Cerebellar nuclear complex (tissue), 1 donor: ENCODE data around the gene ZMIZ1.

ENCODE experiments used
- DNase-seq, 2 experiments: peaks; one replicate each; lab custom pipeline; 2025; lab: John Stamatoyannopoulos, UW

Gene ZMIZ1

DNA sequence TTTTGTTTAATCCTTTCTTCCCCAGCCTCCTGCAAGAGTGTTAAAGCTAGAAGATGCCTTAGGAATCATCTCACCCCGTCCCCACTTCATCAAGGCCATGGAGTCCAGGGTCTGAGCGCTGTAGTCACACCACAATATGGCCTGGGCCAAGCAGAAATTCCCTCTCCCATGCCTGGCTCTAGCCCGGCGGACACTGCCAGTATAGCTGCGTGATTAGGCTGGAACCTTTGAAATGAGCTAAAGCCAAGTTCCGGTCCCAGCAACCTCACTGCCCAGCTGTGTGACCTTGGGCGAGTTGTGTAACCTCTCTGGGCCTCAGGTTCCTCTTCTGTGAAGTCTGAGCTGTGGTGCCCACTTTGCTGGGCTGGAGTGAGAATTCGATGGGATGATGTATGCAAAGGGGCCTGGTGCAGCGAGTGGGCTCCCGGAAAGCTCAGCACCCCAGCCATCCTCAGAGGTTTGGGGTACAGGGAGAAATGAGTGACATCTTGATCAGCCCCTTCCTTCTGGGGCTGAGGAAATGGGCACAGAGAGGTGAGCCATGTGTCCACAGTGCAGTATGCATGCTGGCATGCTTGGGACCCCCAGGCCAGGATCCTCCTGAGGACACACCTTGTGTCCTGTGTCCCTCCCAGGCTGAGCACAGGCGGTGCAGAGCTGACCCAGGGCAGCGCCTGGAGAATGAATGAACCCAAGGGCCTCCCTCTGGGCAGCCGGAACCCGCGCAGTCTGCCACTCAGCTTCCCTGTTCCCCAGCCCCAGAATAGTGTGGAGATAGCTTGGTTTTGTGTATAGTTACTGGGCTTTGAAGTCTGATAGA lies 118.6 kb downstream of the ZMIZ1 start:
- no peak for DNase-seq

DNA sequence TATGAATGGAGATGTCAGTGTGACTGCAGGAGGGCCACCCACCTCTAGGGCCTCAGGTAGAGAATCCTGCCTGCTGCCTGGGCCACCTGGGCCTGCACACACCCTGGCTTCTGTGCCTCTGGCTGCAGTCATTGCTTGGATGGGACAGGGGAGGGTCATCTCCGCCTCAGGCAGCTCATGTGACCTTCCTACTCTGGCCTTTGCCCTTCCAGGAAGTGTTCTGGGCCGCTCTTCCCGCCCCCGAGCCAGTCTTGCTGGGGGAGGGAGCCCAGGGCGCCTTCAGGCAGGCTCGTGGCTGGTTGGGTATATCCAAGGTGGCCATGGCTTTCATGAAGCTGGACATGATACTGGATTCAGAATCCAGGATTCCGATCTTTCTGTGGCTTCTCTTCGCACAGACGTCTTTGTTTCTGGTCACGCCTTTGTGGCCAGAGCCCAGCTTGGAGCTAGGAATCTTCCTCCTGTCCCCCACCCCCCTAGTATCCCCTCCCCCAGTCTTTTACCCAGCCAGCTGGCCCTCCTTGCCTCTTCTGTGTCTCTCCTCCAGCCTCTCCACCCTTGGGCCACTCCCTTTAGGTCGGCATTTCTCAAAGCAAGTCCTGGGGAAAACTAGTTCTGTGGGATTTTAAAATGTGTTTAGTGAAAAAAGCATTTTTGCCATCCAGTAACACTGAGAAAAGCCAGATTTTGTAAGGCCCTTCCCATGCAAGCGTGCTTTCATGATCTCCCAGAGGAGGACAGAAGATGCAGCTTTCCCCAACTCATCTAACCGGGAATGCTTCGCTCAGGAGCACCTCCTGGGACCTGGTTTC lies 119.6 kb downstream of the ZMIZ1 start:
- no peak for DNase-seq

DNA sequence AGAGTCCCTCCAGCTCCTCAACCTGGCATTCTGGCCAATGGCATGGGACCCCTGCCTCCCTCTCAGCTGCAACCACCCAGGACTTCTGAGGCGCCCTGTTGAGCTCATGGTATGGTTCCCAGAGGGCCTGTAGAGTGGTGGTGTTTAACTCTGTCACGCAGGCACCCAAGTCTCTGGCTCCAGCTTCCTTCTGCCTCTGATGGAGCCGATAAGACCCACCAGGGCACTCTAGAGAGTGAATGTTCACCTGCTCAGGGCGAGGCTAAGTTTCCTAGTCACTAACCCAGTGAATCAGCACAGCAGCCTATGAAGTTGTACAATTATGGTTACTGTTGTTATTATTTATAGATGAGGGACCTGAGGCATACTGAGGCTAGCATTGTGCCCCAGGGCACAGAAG lies 120.4 kb downstream of the ZMIZ1 start:
- DNase-seq: no peak

DNA sequence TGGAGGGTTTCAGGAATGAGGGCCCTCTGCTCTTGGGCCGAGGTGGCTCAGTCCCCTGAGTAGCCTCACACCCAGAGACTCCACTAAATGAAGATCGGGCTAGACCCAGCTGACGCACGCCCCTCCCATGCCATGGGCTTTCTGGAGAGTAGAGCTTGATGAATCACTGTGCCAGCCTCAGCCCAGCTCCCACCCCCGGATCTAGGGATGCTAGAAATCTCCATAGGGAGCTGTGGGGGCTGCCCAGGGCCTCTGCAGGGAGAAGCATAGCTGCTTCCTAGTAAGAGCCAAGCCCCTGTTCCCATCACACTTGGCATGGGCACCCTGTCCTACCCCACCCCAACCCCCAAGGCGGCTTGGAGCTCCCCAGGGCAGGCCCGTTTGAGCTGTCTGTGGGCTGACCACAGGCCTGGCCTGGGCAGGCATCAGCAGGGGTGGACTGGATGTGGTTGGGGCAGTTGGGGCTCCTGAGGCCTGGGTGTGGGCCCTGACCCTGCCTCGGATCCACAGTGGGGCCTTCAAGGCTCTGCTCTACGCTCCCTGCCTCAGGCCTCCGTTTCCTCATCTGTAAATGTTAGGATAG lies 121.2 kb downstream of the ZMIZ1 start:
- DNase-seq: no peak

DNA sequence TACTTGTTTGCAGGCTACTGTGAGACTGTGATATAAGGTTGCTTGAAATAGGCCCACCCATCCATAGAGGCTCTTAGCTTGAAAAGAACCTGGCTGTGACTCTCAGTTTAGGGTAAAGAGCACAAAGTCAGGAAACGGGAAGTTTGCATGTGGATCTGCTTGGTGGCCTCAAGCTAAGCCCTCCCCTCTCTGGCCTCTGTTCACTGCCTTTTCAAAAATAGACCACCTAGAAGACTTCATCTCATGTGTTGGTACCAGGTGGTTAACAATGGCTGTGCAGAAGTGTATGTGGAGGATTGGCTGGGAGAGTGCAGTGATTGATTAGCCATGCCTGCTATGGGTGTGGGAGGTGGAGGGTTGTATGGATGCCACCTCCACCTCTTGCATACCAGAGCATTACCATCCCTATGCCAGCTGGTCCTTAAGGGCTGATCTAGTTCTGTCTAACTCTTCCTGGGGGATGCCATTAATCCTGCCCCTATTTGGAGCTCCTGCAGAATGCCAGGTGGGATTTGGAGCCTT lies 122.0 kb downstream of the ZMIZ1 start:
- no peak for DNase-seq

GRCh38 chr10:79191951-79192676 lies 123.3 kb downstream of the ZMIZ1 start:
- no peak for DNase-seq

DNA sequence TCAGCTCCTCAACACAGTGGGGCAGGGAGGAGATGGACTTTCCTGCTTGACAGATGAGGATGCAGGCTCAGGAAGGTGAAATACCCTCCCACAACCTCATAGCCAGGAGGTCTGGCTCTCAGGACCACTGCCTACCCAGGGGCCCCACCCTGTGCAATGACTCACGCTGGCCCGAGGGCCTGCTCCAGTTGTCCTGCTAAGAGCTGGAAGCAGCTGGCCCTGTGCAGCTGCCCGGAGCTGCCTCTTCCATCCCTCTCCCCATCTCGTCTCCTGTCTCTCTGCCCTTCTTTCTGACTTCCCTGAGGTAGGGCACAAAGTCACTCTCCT lies 123.9 kb downstream of the ZMIZ1 start:
- no peak for DNase-seq

- DNase-seq: no peak
Observed at GRCh38 chr10:79193694-79194382, 125.1 kb downstream of the ZMIZ1 start.

DNA sequence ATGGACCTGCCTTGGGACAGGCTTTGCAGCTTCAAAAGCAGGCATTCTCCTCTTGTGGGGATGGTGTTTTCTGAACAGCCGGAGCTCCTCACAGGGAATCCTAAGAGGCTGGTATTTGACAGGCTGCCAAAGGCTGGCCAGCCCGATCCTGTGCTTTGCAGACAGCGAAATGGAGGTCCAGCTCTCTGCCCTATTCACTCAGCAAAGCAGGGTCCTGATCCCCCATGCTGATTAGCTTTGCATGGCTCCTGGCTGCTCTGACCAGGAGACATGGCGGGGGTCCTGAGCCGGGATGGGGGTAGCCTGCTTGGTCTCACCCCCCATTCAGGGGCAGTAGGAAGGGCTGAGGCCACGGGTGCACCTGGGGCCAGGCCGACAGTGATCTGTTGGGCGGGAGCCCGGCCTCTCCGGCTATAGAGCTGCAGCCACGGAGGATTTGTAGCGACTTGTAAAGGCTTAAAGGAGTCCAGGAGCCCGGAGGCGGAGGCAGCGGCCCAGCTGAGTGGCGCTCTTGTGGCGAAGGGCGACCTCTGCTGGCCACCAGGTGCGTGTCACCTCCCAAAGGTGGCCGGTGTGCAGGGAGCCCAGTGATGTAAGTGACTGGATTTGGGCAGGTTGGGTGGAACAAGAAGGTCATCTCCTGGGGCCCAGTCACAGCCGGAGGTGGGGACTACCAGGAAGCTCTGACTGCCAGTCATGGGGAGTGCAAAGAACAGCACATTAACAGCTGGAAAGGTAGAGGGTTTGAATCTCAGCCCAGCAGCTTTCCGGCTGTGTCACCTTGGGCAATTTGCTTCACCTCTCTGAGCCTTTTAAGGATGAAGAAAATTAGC lies 126.5 kb downstream of the ZMIZ1 start:
- peak in 1 of 2 experiments; percentile 45 for DNase-seq

GRCh38 chr10:79196470-79197461 lies 128.0 kb downstream of the ZMIZ1 start:
- DNase-seq: peak in 1 of 2 experiments; percentile 36

- DNase-seq: no peak
Observed at GRCh38 chr10:79197558-79197957, 128.8 kb downstream of the ZMIZ1 start.

DNA sequence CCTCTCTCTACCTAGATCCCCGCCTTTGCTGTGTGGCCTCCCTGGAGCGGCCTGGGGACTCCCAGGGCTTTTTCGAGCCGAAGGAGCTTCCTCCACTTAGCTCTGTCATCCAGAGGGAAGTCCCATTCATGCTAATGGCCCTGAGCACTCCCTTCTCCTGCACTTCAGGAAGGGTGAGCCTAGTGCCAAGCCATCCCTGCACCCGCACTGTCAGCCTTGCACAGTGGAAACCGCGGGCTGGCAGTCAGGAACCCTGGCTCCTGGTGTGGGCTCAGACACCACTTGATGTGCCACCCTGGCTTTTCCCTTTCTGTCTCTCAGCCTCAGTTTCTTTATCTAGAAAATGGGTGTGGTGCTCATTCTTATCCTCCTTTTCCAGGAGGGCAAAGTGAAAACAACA lies 131.6 kb downstream of the ZMIZ1 start:
- DNase-seq: no peak

DNA sequence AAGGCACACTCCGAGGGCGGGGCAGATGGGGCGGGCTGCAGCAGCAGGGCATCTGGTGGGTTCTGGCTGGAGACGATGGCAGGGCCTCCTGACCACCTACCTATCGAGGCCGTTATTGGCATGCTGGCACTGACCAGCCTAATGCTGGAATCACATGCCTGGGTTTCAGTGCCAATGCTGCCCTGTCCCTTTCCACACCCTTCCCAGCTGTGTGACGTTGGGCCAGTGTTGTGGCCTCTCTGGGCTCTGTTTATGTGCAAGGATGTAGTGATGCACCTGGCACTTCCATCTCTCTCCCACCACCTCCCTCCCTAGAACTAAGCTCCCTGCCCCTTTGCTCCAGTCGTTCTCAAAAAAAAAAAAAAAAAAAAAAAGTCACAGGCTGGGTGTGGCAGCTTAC lies 132.9 kb downstream of the ZMIZ1 start:
- no peak for DNase-seq

DNA sequence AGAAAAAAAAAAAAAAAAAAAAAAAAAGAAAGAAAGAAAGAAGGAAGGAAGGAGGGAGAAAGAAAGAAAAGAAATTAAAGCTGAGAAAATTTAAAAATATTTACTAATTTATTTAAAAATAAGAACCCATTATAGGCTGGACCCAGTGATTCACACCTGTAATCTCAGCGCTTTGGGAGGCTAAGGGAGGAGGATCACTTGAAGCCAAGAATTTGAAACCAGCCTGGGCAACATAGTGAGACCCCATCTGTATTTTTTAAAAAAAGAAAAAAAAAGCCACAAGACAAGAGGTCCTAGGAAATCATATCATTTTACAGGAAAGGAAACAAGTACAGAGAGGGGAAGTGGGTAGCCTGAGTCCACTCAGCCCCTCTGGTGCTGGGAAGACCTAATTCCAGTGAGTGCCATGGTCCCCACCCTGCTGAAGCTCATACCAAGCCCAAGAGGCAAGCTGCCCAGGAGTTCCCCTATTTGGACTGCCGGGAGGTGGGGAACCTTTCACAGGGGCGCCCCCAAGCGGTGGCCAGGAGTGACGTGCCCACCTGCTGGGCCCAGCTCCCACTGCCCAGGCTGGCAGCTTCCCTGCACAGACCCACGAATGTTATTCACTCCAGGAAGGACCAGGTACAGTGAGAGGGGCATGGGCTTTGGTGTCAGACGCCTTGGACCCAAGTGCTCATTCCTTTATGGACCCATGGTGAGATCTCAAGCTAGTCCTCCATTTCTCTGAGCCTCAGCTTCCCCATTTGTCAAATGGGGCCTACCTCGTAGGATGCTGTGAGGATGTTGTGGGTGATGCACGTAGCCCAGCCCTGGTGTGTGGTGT lies 133.6 kb downstream of the ZMIZ1 start:
- no peak for DNase-seq

DNA sequence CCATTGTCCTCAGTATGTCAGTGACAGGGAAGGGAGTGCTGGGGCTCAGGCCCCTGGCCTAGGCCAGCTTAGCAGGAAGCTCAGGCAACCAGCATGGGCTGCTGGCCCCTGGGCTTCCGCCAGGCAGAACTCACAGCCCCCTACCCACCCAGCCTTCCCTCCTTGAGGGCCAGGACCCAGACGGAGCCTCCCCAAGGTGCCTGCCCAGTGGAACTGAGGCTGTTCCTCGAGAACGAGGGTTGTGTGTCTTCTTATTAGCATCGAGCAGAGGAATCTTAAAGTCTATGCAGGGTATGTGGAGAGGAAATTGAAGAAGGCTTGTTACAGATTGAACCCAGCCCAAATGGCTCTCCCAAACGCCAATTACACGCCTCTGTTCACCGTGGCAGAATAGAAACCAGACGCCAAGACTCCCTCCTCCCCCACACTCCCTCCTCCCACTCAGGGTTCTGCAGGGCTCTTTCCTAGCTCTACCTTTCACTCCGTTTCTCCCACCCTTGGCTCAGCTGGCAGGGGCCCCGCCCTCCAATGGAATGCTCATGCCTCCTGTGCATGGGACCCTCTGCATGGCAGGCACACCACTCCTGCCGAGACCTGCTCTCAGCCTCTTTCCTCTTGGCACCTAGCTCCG lies 134.4 kb downstream of the ZMIZ1 start:
- DNase-seq: no peak

DNA sequence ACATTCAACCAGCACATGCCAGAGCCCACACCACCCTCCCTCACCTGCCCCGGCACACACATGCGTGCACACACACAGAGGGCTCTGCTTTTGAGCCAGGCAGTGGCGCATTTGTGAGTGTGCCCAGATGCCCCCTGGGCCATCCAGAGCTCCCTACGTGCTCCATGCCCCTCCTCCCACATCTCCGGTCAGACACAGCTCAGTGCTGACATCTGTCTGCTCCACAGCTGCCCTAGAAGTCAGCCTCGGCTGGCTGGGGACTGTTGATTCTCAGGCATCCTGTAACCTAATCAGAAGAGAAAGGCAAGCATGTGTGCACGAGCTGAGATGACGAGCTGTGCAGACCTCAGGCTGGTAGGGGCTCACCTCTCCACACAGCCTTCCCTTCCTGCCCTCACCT lies 135.1 kb downstream of the ZMIZ1 start:
- no peak for DNase-seq

GRCh38 chr10:79206300-79207095 lies 137.7 kb downstream of the ZMIZ1 start:
- DNase-seq: no peak
